Cerebellar nuclear complex (tissue), 1 donor: ENCODE data around the gene SF3B3.
"Not testable (repeated sequence)": the region's sequence is repeated elsewhere in the genome, so short reads cannot be mapped to it uniquely, and the experiment has no call there.

Source experiments
- DNase-seq, 2 experiments: peaks; one replicate each; lab custom pipeline; 2025; lab: John Stamatoyannopoulos, UW

The SF3B3 gene

DNA sequence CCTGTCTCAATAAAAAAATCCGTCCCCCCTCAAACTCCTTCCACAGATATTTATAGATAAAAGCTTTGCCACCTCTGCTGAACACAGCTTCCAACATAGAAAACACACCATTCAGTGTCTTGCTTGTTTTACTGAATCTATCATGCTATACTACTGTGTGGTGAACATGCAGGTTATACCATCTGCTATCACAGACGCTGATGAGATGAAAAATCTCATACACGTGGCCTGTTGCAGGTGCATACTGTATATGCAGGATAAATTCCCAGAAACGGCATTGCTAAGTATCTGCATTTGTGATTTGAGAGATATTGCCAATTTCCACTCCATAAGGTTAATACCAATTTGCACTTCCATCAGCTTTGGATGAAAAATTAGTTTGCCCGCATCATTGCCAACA, 92.3 kb downstream of the SF3B3 start:
- no peak for DNase-seq

DNA sequence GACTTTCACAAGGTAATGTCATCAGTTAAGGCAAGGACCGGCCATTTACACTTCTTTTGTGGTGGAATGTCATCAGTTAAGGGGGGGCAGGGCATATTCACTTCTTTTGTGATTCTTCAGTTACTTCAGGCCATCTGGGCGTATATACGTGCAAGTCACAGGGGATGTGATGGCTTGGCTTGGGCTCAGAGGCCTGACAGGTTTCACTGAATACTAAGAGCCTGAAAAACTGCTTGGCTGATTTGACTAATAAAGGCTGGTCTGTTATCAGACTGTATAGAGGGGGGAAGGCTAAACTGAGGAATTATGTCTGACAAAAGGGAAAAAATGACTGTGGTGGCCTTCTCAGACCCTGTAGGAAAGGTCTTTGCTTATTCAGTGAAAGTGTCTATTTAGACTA, 98.2 kb downstream of the SF3B3 start:
- not testable (repeated sequence) for DNase-seq
